HEK293T (cell line): ENCODE results near the gene NUS1.

ENCODE experiments used
- ARNT ChIP-seq: fragments of 450-650 bp; IDR thresholded peaks from 2 replicates; pipeline ENCODE4 v1.6.1; 2017; ENCODE audit warnings: mild to moderate bottlenecking
- CTBP1 ChIP-seq: fragments of 450-650 bp; IDR thresholded peaks from 2 replicates; pipeline ENCODE4 v1.6.1; 2016; ENCODE audit warnings: borderline replicate concordance
- ELF4 ChIP-seq: fragments of 450-650 bp; IDR thresholded peaks from 2 replicates; pipeline ENCODE4 v1.6.1; 2017; ENCODE audit warnings: antibody characterized with exemption
- FOXA1 ChIP-seq: fragments of 450-650 bp; IDR thresholded peaks from 2 replicates; pipeline ENCODE4 v1.6.1; 2016; ENCODE audit warnings: mild to moderate bottlenecking
- FOXM1 ChIP-seq: fragments of 450-650 bp; IDR thresholded peaks from 2 replicates; pipeline ENCODE4 v1.6.1; 2017; ENCODE audit warnings: mild to moderate bottlenecking, borderline replicate concordance
- HDGF ChIP-seq: fragments of 450-650 bp; IDR thresholded peaks from 2 replicates; pipeline ENCODE4 v1.6.1; 2017; ENCODE audit warnings: antibody characterized with exemption, borderline replicate concordance
- L3MBTL2 ChIP-seq: fragments of 450-650 bp; conservative IDR thresholded peaks from 2 replicates; pipeline ENCODE4 v1.6.1; 2016; ENCODE audit warnings: mild to moderate bottlenecking
- LEF1 ChIP-seq: fragments of 450-650 bp; IDR thresholded peaks from 2 replicates; pipeline ENCODE4 v1.6.1; 2017; ENCODE audit warnings: mild to moderate bottlenecking, borderline replicate concordance
- SP1 ChIP-seq: fragments of 450-650 bp; IDR thresholded peaks from 2 replicates; pipeline ENCODE4 v1.6.1; 2017
- SUZ12 ChIP-seq: fragments of 450-650 bp; IDR thresholded peaks from 2 replicates; pipeline ENCODE4 v1.6.1; 2016; ENCODE audit warnings: mild to moderate bottlenecking
- TARDBP ChIP-seq: fragments of 450-650 bp; IDR thresholded peaks from 2 replicates; pipeline ENCODE4 v1.6.1; 2016
- ZNF384 ChIP-seq: fragments of 450-650 bp; IDR thresholded peaks from 2 replicates; pipeline ENCODE4 v1.6.1; 2016

GRCh38 chr6:117685359-117685758 lies 10.1 kb downstream of the NUS1 start:
- TF ChIP-seq ARNT (no peak), FOXM1 (no peak), CTBP1 (no peak), FOXA1 (no peak), LEF1 (no peak), SUZ12 (no peak), SP1 (no peak), L3MBTL2 (no peak), ZNF384 (no peak), HDGF (no peak), ELF4 (no peak), TARDBP (no peak)
